ENCODE results near the gene PLSCR1.
"Not testable (repeated sequence)": the region's sequence is repeated elsewhere in the genome, so short reads cannot be mapped to it uniquely, and the experiment has no call there.

The PLSCR1 gene

DNA sequence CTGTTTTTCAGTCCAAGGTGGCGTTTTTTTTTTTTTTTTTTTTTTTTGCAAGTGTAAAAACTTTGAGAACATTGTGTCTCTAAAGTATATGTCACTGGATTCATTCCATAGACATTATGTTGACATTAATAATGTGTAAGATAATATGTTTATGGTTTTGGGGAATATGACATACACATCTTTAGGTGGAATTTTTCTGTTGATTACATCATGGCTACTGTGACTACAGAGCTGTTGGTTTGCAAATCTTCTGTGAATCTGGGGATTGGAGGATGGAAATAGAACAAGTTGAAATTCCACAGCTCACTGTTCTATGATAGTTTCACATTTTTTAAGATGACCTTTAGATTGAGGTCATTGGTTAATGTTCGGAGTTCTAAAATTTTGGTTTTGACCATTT, 50.6 kb downstream of the PLSCR1 start:
- H3K4me1 ChIP-seq = no peaks in the 10 kb centered on the region
- H3K36me3 ChIP-seq = no peaks in the 10 kb centered on the region
- no peak for DNase-seq
- H3K27me3 ChIP-seq = no peaks in the 10 kb centered on the region
- no peak overlapping the region for H3K27ac ChIP-seq
- intact Hi-C loops (cut with DNase I; ENCODE audit: low total_unique reads) = no loop called here
- no peak overlapping the region for H3K4me3 ChIP-seq
- peaks cover 0 to 8% (median 7%) of the 10 kb centered on the region in 3 donors for H3K9me3 ChIP-seq
- TF ChIP-seq, protein P1, sequence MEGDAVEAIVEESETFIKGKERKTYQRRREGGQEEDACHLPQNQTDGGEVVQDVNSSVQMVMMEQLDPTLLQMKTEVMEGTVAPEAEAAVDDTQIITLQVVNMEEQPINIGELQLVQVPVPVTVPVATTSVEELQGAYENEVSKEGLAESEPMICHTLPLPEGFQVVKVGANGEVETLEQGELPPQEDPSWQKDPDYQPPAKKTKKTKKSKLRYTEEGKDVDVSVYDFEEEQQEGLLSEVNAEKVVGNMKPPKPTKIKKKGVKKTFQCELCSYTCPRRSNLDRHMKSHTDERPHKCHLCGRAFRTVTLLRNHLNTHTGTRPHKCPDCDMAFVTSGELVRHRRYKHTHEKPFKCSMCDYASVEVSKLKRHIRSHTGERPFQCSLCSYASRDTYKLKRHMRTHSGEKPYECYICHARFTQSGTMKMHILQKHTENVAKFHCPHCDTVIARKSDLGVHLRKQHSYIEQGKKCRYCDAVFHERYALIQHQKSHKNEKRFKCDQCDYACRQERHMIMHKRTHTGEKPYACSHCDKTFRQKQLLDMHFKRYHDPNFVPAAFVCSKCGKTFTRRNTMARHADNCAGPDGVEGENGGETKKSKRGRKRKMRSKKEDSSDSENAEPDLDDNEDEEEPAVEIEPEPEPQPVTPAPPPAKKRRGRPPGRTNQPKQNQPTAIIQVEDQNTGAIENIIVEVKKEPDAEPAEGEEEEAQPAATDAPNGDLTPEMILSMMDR (IDR thresholded peaks at IDR 0.05) = no peak

GRCh38 chr3:146493221-146493620, 51.2 kb downstream of the PLSCR1 start:
- Histone ChIP-seq H3K4me1 (no peaks in the 10 kb centered on the region), H3K9me3 (peaks cover 0 to 11% (median 7%) of the 10 kb centered on the region in 3 donors), H3K36me3 (no peaks in the 10 kb centered on the region), H3K27me3 (no peaks in the 10 kb centered on the region), H3K4me3 (no peak overlapping the region), H3K27ac (no peak overlapping the region)
- no peak for DNase-seq
- TF ChIP-seq, protein P1 (IDR thresholded peaks at IDR 0.05) = no peak
- intact Hi-C loops (cut with DNase I; ENCODE audit: low total_unique reads) = no loop called here

DNA sequence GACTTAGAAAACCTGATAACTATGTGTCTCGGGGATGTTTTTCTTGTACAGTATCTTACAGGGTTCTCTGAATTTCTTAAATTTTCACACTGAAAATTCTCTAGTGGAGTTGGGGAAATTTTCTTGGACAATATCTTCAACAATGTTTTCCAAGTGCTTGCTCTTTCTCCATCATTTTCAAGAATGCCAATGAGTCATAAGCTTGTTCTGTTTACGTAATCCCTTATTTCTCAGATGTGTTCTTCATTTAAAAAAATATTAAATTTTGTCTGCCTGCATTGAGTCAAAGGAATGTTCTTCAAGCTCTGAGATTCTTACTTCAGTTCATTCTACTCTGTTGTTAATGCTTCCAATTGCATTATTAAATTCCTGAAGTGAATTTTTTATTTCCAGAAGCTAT, 53.1 kb downstream of the PLSCR1 start:
- TF ChIP-seq, protein P1 (IDR thresholded peaks at IDR 0.05) = no peak
- Histone ChIP-seq H3K9me3 (peaks cover 0 to 12% (median 7%) of the 10 kb centered on the region in 3 donors), H3K4me3 (no peak overlapping the region), H3K4me1 (no peaks in the 10 kb centered on the region), H3K27ac (no peak overlapping the region), H3K27me3 (no peaks in the 10 kb centered on the region), H3K36me3 (no peaks in the 10 kb centered on the region)
- no peak for DNase-seq
- intact Hi-C loops (cut with DNase I; ENCODE audit: low total_unique reads) = no loop called here

DNA sequence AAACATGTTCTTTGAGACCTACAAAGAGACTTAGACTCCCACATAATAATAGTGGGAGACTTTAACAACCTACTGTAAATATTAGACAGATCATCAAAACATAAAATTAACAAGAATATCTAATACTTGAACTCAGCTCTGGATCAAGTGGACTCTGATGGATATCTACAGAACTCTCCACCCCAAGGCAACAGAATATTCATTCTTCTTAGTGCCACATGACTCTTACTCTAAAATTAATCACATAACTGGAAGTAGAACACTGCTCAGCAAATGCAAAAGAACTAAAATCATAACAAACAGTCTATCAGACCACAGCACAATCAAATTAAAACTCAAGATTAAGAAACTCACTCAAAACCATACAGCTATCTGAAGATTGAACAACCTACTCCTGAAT, 59.1 kb downstream of the PLSCR1 start:
- TF ChIP-seq, protein P1 (IDR thresholded peaks at IDR 0.05) = no peak
- intact Hi-C loops (cut with DNase I; ENCODE audit: low total_unique reads) = no loop called here
- no peak overlapping the region for H3K4me3 ChIP-seq
- no peaks in the 10 kb centered on the region for H3K36me3 ChIP-seq
- H3K27me3 ChIP-seq = no peaks in the 10 kb centered on the region
- peaks cover 0 to 7% (median 4%) of the 10 kb centered on the region in 3 donors for H3K9me3 ChIP-seq
- DNase-seq = no peak
- no peak overlapping the region for H3K27ac ChIP-seq
- H3K4me1 ChIP-seq = no peaks in the 10 kb centered on the region

DNA sequence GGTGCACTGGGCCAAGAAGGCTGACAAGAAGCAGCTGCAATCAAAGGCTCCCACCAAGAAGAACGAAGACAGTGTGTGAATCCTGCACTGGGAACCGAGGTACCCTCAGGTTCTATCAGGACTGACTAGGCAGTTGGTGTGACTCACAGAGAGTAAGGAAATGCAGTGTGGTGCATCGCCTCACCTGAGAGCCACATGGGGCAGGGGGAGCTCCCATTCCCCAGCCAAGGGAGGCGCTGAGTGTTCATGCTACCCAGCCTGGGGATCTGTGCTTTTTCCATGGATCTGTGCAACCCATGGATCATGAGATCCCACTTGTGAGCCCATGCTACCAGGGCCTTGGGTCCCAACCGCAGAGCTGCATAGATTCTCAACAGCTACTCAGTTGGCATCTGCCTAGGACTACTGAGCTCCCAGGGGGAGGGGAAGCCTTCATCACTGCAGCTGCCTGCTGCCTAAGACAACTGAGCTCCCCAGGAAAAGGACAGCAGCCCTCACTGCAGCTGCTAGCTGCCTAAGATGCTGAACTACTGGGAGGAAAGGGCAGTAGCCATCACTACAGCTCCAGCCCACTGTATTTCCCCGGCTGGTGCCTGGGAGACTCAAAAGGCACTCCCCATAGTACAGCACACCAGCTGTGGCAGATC, 68.2 kb downstream of the PLSCR1 start:
- DNase-seq = no peak
- Histone ChIP-seq H3K27ac (no peak overlapping the region), H3K27me3 (peaks cover 0 to 5% of the 10 kb centered on the region in 2 donors), H3K9me3 (peaks cover 0 to 4% (median 0%) of the 10 kb centered on the region in 3 donors), H3K4me3 (no peak overlapping the region), H3K4me1 (no peaks in the 10 kb centered on the region), H3K36me3 (no peaks in the 10 kb centered on the region)
- intact Hi-C loops (cut with DNase I; ENCODE audit: low total_unique reads) = no loop called here
- TF ChIP-seq, protein P1 (IDR thresholded peaks at IDR 0.05) = no peak

DNA sequence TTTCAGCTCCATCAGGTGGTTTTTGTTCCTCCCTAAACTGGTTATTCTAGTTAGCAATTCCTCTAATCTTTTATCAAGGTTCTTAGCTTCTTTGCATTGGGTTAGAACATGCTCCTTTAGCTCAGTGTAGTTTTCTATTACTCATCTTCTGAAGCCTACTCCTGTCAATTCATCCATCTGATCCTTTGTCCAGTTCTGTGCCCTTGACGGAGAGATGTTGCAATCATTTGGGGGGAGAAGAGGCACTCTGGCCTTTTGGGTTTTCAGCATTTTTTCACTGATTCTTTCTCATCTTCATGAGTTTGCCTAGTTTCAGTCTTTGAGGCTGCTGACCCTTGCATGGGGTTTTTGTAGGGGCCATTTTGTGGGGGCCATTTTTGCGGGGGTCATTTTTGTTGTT, 69.4 kb downstream of the PLSCR1 start:
- DNase-seq; H3K9me3 ChIP-seq; H3K36me3 ChIP-seq; intact Hi-C loops (cut with DNase I; ENCODE audit: low total_unique reads); H3K4me3 ChIP-seq; H3K27ac ChIP-seq; H3K4me1 ChIP-seq; H3K27me3 ChIP-seq: not testable (repeated sequence)

Measured in tibial artery (tissue), 4 donors.